Suprapubic skin (tissue), 4 donors: ENCODE measurements around the gene C8B. TPM values are rescaled to one million over a fixed set of nuclear protein-coding genes. Genes with fewer than 3 reads are reported as not detected.

Experiments used
- DNase-seq, 2 donors: peaks; one replicate each; pipeline ENCODE4 v3.0.0-alpha.2; 2019; ENCODE audit warnings: low spot score in 2 of 2
- H3K27ac ChIP-seq: fragments of 200-600 bp; sonication (generic); one replicate; pipeline ENCODE4 v1.5.1; 2019
- H3K27me3 ChIP-seq: fragments of 200-600 bp; sonication (generic); one replicate; pipeline ENCODE4 v1.5.1; 2019
- H3K36me3 ChIP-seq: fragments of 200-600 bp; sonication (generic); one replicate; pipeline ENCODE4 v1.5.1; 2019
- H3K4me1 ChIP-seq: fragments of 200-600 bp; sonication (generic); one replicate; pipeline ENCODE4 v1.5.1; 2019
- H3K4me3 ChIP-seq: fragments of 200-600 bp; sonication (generic); one replicate; pipeline ENCODE4 v1.5.1; 2019; ENCODE audit warnings: mild to moderate bottlenecking
- H3K9me3 ChIP-seq: fragments of 200-600 bp; sonication (generic); one replicate; pipeline ENCODE4 v1.5.1; 2019
- EP300 ChIP-seq: sonication (generic); formaldehyde crosslinking; IDR thresholded peaks from one replicate; pipeline ENCODE4 v1.6.1; 2017; ENCODE audit warnings: antibody characterized with exemption
- POLR2A ChIP-seq, 2 donors: fragments of 450-650 bp; IDR thresholded peaks; one replicate each; pipeline ENCODE4 v1.6.1; 2017; ENCODE audit warnings: antibody characterized with exemption in 2 of 2, mild to moderate bottlenecking in 2 of 2, moderate library complexity in 2 of 2
- POLR2AphosphoS5 ChIP-seq, 3 donors: sonication (generic); formaldehyde crosslinking; IDR thresholded peaks; one replicate each; pipeline ENCODE4 v1.6.1; 2017; ENCODE audit warnings: antibody characterized with exemption in 3 of 3
- WGBS: methylation state at CpG from one replicate; pipeline ENCODE4 v1.1.5; 2018; 5-methylcytosine and 5-hydroxymethylcytosine counted together
- total RNA-seq, 4 donors: library from RNA; depleted of rRNA; stranded (reverse); fragments of >200 nt; gene quantifications; one replicate each; pipeline ENCODE4 v1.1.0, GENCODE V29; 2016
- TF ChIP-seq, protein P1 (sequence below), 2 donors: fragments of 200-600 bp in 1 of 2; fragments of 450-650 bp in 1 of 2; sonication (generic) in 1 of 2; IDR thresholded peaks; one replicate each; pipeline ENCODE4 v1.5.1; 2016 to 2019; ENCODE audit warnings: antibody characterized with exemption in 2 of 2, mild to moderate bottlenecking in 1 of 2, moderate library complexity in 1 of 2

The C8B gene
- total RNA-seq, 4 donors from 2014 or later, result not detected

DNA sequence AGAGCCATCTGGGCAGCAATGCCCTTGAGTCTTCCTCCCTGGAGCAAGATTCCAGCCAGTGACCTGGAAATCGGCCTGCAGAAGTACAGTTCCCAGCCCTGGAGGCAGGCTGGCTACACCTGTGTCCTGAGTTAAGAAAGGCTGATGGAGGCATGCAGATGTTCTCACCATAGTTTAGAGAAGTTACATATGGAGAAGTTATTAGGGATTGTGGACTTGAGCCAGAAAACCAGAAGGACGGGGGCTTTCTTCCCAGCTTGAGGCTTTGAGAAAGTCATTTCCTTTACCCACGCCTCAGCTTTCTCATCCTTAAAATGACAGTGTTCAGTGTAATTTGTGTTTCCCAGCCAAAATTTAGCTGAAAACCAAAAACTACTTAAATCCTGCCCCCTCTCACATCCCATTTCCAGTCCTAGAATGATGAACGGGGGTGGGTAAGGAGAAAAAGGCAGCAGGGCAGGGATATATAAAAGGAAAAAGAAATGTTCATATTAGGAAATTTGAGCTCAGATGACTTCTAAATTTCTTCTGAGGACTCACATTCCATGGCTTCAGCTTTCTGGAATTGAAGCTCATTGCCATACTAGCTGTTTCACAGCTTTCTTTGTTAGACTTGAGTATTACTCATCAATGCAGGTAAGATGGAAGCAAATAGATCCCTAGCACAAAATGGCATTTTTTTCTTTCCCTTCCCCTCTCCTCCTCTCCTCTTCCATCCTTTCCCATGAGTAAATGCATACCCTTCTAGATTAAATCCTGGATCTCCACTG, 14.4 kb upstream of the C8B start:
- H3K27ac ChIP-seq, result no peak overlapping the region
- H3K4me1 ChIP-seq, result no peaks in the 10 kb centered on the region
- no peaks in the 10 kb centered on the region for H3K9me3 ChIP-seq
- 47% methylated on average over 4 of the region's 4 CpGs for WGBS
- no peak overlapping the region for H3K4me3 ChIP-seq
- DNase-seq, result no peak
- peaks cover 8% of the 10 kb centered on the region for H3K27me3 ChIP-seq
- H3K36me3 ChIP-seq, result no peaks in the 10 kb centered on the region
- no peak for TF ChIP-seq POLR2AphosphoS5 (IDR thresholded peaks at IDR 0.05)
- TF ChIP-seq, protein P1, sequence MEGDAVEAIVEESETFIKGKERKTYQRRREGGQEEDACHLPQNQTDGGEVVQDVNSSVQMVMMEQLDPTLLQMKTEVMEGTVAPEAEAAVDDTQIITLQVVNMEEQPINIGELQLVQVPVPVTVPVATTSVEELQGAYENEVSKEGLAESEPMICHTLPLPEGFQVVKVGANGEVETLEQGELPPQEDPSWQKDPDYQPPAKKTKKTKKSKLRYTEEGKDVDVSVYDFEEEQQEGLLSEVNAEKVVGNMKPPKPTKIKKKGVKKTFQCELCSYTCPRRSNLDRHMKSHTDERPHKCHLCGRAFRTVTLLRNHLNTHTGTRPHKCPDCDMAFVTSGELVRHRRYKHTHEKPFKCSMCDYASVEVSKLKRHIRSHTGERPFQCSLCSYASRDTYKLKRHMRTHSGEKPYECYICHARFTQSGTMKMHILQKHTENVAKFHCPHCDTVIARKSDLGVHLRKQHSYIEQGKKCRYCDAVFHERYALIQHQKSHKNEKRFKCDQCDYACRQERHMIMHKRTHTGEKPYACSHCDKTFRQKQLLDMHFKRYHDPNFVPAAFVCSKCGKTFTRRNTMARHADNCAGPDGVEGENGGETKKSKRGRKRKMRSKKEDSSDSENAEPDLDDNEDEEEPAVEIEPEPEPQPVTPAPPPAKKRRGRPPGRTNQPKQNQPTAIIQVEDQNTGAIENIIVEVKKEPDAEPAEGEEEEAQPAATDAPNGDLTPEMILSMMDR (IDR thresholded peaks at IDR 0.05), result no peak
- TF ChIP-seq EP300, result no peak
- no peak for TF ChIP-seq POLR2A (IDR thresholded peaks at IDR 0.05)

DNA sequence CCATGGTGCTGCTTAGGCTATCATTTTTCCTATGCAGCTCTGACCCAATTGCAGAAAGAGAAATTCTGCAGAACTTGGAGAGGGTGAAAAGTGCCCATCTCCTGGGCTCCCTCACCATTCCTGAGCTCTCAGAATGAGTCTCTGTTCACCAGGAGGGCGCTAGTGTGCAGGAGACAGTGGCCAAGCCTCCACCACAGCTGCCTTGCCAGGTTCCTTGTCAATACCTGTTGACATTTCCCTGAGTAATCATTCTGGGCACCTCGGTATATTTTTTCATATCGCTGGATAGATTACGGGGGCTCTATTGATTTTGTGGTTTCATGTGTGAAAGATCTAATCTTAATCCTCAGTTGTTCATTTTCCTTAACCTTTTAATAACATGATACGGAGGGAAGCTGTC, 13.0 kb upstream of the C8B start:
- Histone ChIP-seq H3K4me1 (no peaks in the 10 kb centered on the region), H3K27me3 (peaks cover 5% of the 10 kb centered on the region), H3K4me3 (no peak overlapping the region), H3K9me3 (no peaks in the 10 kb centered on the region), H3K27ac (no peak overlapping the region), H3K36me3 (no peaks in the 10 kb centered on the region)
- DNase-seq, result no peak
- WGBS, result 78% methylated on average over 5 of the region's 5 CpGs
- TF ChIP-seq POLR2A (IDR thresholded peaks at IDR 0.05) (no peak), EP300 (no peak), POLR2AphosphoS5 (IDR thresholded peaks at IDR 0.05) (no peak)
- TF ChIP-seq, protein P1 (IDR thresholded peaks at IDR 0.05), result no peak

DNA sequence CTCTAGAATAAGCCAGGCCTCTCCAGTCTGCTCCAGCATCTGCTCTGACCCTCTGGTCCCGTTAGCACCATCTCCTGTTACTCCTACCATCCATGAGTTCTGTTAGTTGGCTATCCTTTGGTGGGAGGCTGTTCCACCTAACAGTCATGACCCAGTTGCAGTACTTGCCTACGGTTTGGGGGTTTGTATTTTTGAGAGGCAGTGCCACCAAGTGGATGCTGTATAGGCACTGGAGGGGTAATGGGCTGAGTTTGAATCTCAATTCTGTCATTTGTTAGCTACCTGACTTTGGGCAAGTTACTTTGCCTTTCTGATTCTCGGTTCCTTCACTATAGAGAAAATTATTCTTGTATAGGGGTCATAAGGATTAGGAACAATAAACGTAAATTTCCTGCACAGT, 12.1 kb upstream of the C8B start:
- WGBS, result 75% methylated on average over 4 of the region's 4 CpGs
- Histone ChIP-seq H3K27me3 (peaks cover 5% of the 10 kb centered on the region), H3K4me3 (no peak overlapping the region), H3K4me1 (no peaks in the 10 kb centered on the region), H3K27ac (no peak overlapping the region), H3K9me3 (no peaks in the 10 kb centered on the region), H3K36me3 (no peaks in the 10 kb centered on the region)
- no peak for DNase-seq
- TF ChIP-seq POLR2A (IDR thresholded peaks at IDR 0.05) (no peak), POLR2AphosphoS5 (IDR thresholded peaks at IDR 0.05) (no peak), EP300 (no peak)
- TF ChIP-seq, protein P1 (IDR thresholded peaks at IDR 0.05), result no peak

DNA sequence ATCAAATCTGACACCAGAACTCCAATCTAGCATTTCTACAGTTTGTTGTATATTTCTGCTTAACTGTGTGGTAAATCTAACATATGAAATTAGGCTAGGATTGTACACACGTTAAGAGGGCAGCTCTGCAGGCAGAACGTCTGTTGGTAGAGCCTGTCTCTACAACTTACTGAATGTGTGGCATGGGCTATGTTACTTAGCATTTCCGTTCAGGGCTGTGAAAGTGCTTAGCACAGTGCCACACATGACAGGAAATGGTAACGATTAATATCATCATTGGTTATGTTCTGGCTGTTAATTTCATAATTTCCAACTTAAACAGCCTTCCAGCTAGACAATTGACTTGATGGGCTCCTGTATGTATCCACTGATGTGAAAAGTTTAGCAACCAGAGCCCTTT, 9.6 kb upstream of the C8B start:
- Histone ChIP-seq H3K27ac (no peak overlapping the region), H3K4me3 (no peak overlapping the region), H3K36me3 (no peaks in the 10 kb centered on the region), H3K4me1 (no peaks in the 10 kb centered on the region), H3K27me3 (no peaks in the 10 kb centered on the region), H3K9me3 (no peaks in the 10 kb centered on the region)
- WGBS, result 81% methylated on average over 4 of the region's 4 CpGs
- TF ChIP-seq, protein P1 (IDR thresholded peaks at IDR 0.05), result no peak
- no peak for TF ChIP-seq POLR2A (IDR thresholded peaks at IDR 0.05)
- no peak for TF ChIP-seq POLR2AphosphoS5 (IDR thresholded peaks at IDR 0.05)
- no peak for TF ChIP-seq EP300
- no peak for DNase-seq

DNA sequence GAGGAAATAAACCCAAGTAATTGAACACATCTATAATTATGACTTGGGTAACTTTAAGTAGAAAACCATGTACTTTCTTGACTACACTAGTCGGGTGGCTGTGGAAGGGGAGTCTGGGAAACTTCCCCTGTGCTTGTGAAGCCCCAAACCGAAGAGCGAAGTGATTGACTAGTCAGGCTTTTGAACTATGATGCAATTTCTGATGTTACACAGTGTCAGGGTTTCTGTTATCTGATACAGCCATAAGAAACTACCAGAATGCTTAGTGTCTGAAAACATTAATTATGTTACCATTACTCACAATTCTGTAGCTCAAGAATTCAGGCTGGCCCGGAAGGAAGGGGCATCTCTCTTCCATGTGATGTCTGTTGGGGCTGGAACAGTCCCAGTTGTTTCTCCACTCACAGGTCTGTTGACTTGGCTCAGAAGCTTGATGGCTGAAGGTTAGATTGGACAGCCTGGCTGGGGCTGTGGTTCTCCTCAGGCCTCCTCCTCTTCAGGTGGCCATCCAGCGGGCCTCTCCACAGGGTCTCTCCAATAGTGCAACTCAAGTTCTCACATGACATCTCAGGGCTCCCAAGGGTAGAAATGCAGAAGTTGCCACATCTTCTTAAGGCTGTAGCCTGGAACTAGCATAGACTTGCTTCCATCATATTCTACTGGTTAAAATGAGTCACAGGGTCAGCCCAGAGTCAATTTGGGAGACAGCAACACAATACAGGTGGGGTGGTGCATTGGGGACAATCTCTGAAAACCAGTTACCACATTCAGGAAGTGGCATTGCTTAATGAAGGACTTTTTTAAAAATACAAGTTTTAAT, 8.3 kb upstream of the C8B start:
- no peak for DNase-seq
- H3K4me3 ChIP-seq, result no peak overlapping the region
- WGBS, result 65% methylated on average over 5 of the region's 5 CpGs

More for the DNA sequence above, 8.3 kb upstream of the C8B start:
- Histone ChIP-seq H3K27me3 (no peaks in the 10 kb centered on the region), H3K36me3 (no peaks in the 10 kb centered on the region), H3K9me3 (no peaks in the 10 kb centered on the region), H3K4me1 (no peaks in the 10 kb centered on the region), H3K27ac (no peak overlapping the region)
- TF ChIP-seq, protein P1 (IDR thresholded peaks at IDR 0.05), result no peak
- TF ChIP-seq EP300, result no peak
- no peak for TF ChIP-seq POLR2AphosphoS5 (IDR thresholded peaks at IDR 0.05)
- TF ChIP-seq POLR2A (IDR thresholded peaks at IDR 0.05), result no peak
